K562 (cell line): ENCODE results near the gene CMIP. TPM values are rescaled to one million over a fixed set of nuclear protein-coding genes. Genes with fewer than 3 reads are reported as not detected.

Experiments used
- EP400 ChIP-seq: fragments of 450-650 bp; IDR thresholded peaks from 2 replicates; pipeline ENCODE4 v1.6.1; 2017; ENCODE audit warnings: antibody characterized with exemption, mild to moderate bottlenecking, moderate library complexity
- JUND ChIP-seq, 2 experiments: IDR thresholded peaks; 2 replicates in 1 of 2; 3 replicates in 1 of 2; pipeline ENCODE4 v1.6.1; 2011; ENCODE audit warnings: borderline replicate concordance in 2 of 2, low read depth in 2 of 2, low read length in 2 of 2, improper control_type of control experiment in 1 of 2, missing biosample characterization in 1 of 2, missing genetic modification characterization in 1 of 2, missing genetic modification reagents in 1 of 2
- NCOA4 ChIP-seq: fragments of 450-650 bp; IDR thresholded peaks from 2 replicates; pipeline ENCODE4 v1.6.1; 2018; ENCODE audit warnings: mild to moderate bottlenecking; ENCODE audit not compliant: partially characterized antibody
- RBBP5 ChIP-seq: fragments of 200-600 bp; sonication (generic); IDR thresholded peaks from 2 replicates; pipeline ENCODE4 v1.6.1; 2012; ENCODE audit warnings: borderline replicate concordance, mild to moderate bottlenecking, low read length, control low read depth, inconsistent platforms; ENCODE audit not compliant: insufficient read depth, poor library complexity, severe bottlenecking
- RBM15 ChIP-seq: fragments of 200-400 bp; formaldehyde crosslinking; IDR thresholded peaks from 2 replicates; pipeline ENCODE4 v1.6.1; 2018; ENCODE audit warnings: mild to moderate bottlenecking, low read length, moderate library complexity; ENCODE audit not compliant: insufficient read depth
- ZNF586 ChIP-seq: fragments of 450-650 bp; formaldehyde crosslinking; conservative IDR thresholded peaks from 2 replicates; pipeline ENCODE4 v1.4.0; 2020; ENCODE audit warnings: mild to moderate bottlenecking, moderate library complexity
- ZNF717 ChIP-seq: fragments of 250-450 bp; sonication (Bioruptor Pico); IDR thresholded peaks from 2 replicates; pipeline ENCODE4 v1.5.0; 2021
- polyA plus RNA-seq, 8 experiments: library from polyadenylated mRNA; depleted of rRNA in 4 of 8; stranded (reverse) in 5 of 8; unstranded in 3 of 8; fragments of >200 nt; fragmentation: Nextera tagmentation in 2 of 8; fragmentation: Illumina TruSeq in 1 of 8; extraction: Ambion mirVana in 2 of 8; extraction: Trizol in 1 of 8; gene quantifications; 2 replicates each; pipeline versions ENCODE4 v1.2.1 to v1.2.3, GENCODE V29; 2011 to 2014; ENCODE audit warnings: inconsistent platforms in 1 of 8, missing spikeins in 1 of 8
- total RNA-seq, 7 experiments: library from RNA; depleted of rRNA in 6 of 7; stranded (reverse); fragments of >200 nt in 6 of 7; fragmentation: Illumina TruSeq in 2 of 7; extraction: Trizol in 2 of 7; gene quantifications; 2 replicates each; pipeline versions ENCODE4 v1.2.1 to v1.2.3, GENCODE V29; 2011 to 2021; ENCODE audit warnings: low replicate concordance in 1 of 7
- TF ChIP-seq, protein P1 (sequence below): IDR thresholded peaks from 2 replicates; pipeline ENCODE4 v1.6.1; 2012; ENCODE audit warnings: low read depth, low read length, improper control_type of control experiment, borderline replicate concordance
- TF ChIP-seq, protein P2 (sequence below): sonication (generic); formaldehyde crosslinking; IDR thresholded peaks from 2 replicates; pipeline ENCODE4 v1.8.0; 2022; ENCODE audit warnings: mild to moderate bottlenecking, missing genetic modification reagents
- TF ChIP-seq, protein P3 (sequence below): sonication (generic); formaldehyde crosslinking; IDR thresholded peaks from 2 replicates; pipeline ENCODE4 v1.8.0; 2022; ENCODE audit warnings: missing genetic modification reagents, mild to moderate bottlenecking, borderline replicate concordance
- TF ChIP-seq, protein P4 (sequence below), 2 experiments: fragments of 200-800 bp in 1 of 2; sonication (Bioruptor generic) in 1 of 2; sonication (generic) in 1 of 2; formaldehyde crosslinking in 1 of 2; IDR thresholded peaks in 1 of 2; conservative IDR thresholded peaks in 1 of 2; 2 replicates each; pipeline versions ENCODE4 v1.5.0 to v1.6.1; 2016 to 2020; ENCODE audit warnings: missing compliant biosample characterization in 1 of 2, missing genetic modification characterization in 1 of 2, missing genetic modification reagents in 1 of 2
- TF ChIP-seq, protein P5 (sequence below): fragments of 450-650 bp; IDR thresholded peaks from 2 replicates; pipeline ENCODE4 v1.7.0; 2016; ENCODE audit warnings: borderline replicate concordance
- TF ChIP-seq, protein P6 (sequence below): sonication (generic); IDR thresholded peaks from 2 replicates; pipeline ENCODE4 v1.6.1; 2016
- TF ChIP-seq, protein P7 (sequence below): fragments of 450-650 bp; IDR thresholded peaks from 2 replicates; pipeline ENCODE4 v1.6.1; 2016

Gene CMIP
- total and polyA plus RNA-seq, 9 of the 15 experiments (the other 6 are each of a cell fraction or from before 2014, with no cell fraction given) = 0.94 to 82.5 (median 10.3) TPM

DNA sequence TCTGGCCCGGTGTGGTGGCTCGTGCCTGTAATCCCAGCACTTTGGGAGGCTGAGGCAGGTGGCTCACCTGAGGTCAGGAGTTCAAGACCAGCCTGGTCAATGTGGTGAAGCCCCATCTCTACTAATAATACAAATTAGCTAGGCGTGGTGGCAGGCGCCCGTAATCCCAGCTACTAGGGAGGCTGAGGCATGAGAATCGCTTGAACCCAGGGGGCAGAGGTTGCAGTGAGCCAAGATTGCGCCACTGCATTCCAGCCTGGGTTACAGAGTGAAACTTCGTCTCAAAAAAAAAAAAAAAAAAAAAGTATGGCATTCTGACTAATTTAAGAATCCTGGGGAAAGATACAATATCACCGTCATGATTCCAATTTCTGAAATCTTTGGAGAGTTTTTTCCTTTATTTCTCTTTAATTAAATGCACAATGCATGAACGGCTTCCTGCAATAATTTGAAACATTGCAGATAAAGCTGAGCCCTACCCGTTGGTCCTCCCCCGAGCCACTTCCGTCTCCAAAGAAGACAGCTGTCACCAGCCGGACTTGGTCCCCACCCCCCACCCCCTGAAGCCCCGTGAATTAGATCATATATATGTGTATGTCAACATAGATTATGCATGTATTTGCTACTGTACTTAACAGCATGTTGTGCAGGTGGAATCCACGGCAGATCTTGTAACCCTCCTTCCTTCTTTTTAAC, 191.8 kb downstream of the CMIP start (continued):
- TF ChIP-seq, protein P1, sequence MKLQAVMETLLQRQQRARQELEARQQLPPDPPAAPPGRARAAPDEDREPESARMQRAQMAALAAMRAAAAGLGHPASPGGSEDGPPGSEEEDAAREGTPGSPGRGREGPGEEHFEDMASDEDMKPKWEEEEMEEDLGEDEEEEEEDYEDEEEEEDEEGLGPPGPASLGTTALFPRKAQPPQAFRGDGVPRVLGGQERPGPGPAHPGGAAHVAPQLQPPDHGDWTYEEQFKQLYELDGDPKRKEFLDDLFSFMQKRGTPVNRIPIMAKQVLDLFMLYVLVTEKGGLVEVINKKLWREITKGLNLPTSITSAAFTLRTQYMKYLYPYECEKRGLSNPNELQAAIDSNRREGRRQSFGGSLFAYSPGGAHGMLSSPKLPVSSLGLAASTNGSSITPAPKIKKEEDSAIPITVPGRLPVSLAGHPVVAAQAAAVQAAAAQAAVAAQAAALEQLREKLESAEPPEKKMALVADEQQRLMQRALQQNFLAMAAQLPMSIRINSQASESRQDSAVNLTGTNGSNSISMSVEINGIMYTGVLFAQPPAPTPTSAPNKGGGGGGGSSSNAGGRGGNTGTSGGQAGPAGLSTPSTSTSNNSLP = 0 out of 2 replicates have a peak, but pooled peaks have one; percentile 28
- TF ChIP-seq RBM15 (no peak), ZNF717 (no peak), RBBP5 (no peak), JUND (IDR thresholded peaks at IDR 0.05; ENCODE audit: borderline replicate concordance, low read depth, low read length) (peak; percentile 34; the same call in 1 of the 2 replicates), JUND (tag; IDR thresholded peaks at IDR 0.05; ENCODE audit: borderline replicate concordance, low read depth, low read length) (no peak; the same call in 2 of the 3 replicates), ZNF586 (CRISPR knock-in tag) (no peak), EP400 (peak; percentile 38; the same call in 1 of the 2 replicates), NCOA4 (no peak)
- TF ChIP-seq, protein P2, sequence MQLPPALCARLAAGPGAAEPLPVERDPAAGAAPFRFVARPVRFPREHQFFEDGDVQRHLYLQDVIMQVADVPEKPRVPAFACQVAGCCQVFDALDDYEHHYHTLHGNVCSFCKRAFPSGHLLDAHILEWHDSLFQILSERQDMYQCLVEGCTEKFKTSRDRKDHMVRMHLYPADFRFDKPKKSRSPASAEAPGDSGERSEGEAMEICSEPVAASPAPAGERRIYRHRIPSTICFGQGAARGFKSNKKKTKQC = no peak
- TF ChIP-seq, protein P3, sequence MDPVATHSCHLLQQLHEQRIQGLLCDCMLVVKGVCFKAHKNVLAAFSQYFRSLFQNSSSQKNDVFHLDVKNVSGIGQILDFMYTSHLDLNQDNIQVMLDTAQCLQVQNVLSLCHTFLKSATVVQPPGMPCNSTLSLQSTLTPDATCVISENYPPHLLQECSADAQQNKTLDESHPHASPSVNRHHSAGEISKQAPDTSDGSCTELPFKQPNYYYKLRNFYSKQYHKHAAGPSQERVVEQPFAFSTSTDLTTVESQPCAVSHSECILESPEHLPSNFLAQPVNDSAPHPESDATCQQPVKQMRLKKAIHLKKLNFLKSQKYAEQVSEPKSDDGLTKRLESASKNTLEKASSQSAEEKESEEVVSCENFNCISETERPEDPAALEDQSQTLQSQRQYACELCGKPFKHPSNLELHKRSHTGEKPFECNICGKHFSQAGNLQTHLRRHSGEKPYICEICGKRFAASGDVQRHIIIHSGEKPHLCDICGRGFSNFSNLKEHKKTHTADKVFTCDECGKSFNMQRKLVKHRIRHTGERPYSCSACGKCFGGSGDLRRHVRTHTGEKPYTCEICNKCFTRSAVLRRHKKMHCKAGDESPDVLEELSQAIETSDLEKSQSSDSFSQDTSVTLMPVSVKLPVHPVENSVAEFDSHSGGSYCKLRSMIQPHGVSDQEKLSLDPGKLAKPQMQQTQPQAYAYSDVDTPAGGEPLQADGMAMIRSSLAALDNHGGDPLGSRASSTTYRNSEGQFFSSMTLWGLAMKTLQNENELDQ (CRISPR knock-in tag) = no peak
- TF ChIP-seq, protein P4, sequence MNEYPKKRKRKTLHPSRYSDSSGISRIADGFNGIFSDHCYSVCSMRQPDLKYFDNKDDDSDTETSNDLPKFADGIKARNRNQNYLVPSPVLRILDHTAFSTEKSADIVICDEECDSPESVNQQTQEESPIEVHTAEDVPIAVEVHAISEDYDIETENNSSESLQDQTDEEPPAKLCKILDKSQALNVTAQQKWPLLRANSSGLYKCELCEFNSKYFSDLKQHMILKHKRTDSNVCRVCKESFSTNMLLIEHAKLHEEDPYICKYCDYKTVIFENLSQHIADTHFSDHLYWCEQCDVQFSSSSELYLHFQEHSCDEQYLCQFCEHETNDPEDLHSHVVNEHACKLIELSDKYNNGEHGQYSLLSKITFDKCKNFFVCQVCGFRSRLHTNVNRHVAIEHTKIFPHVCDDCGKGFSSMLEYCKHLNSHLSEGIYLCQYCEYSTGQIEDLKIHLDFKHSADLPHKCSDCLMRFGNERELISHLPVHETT (CRISPR knock-in tag; conservative IDR thresholded peaks at IDR 0.05 in 1 of 2, IDR thresholded peaks at IDR 0.05 in 1 of 2) = peak in 1 of 2 experiments; percentile 31; a peak in 1 of 4 replicates
- TF ChIP-seq, protein P5, sequence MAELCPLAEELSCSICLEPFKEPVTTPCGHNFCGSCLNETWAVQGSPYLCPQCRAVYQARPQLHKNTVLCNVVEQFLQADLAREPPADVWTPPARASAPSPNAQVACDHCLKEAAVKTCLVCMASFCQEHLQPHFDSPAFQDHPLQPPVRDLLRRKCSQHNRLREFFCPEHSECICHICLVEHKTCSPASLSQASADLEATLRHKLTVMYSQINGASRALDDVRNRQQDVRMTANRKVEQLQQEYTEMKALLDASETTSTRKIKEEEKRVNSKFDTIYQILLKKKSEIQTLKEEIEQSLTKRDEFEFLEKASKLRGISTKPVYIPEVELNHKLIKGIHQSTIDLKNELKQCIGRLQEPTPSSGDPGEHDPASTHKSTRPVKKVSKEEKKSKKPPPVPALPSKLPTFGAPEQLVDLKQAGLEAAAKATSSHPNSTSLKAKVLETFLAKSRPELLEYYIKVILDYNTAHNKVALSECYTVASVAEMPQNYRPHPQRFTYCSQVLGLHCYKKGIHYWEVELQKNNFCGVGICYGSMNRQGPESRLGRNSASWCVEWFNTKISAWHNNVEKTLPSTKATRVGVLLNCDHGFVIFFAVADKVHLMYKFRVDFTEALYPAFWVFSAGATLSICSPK = no peak
- TF ChIP-seq, protein P6, sequence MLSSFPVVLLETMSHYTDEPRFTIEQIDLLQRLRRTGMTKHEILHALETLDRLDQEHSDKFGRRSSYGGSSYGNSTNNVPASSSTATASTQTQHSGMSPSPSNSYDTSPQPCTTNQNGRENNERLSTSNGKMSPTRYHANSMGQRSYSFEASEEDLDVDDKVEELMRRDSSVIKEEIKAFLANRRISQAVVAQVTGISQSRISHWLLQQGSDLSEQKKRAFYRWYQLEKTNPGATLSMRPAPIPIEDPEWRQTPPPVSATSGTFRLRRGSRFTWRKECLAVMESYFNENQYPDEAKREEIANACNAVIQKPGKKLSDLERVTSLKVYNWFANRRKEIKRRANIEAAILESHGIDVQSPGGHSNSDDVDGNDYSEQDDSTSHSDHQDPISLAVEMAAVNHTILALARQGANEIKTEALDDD = no peak
- TF ChIP-seq, protein P7, sequence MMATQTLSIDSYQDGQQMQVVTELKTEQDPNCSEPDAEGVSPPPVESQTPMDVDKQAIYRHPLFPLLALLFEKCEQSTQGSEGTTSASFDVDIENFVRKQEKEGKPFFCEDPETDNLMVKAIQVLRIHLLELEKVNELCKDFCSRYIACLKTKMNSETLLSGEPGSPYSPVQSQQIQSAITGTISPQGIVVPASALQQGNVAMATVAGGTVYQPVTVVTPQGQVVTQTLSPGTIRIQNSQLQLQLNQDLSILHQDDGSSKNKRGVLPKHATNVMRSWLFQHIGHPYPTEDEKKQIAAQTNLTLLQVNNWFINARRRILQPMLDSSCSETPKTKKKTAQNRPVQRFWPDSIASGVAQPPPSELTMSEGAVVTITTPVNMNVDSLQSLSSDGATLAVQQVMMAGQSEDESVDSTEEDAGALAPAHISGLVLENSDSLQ = peak; percentile 64
